C4-2B (cell line): ENCODE results near the gene ZNF423.

ENCODE experiments used
- ZFX ChIP-seq: fragments of 450-650 bp; IDR thresholded peaks from 2 replicates; pipeline ENCODE4 v1.6.1; 2017
- TF ChIP-seq, protein P1 (sequence below): fragments of 450-650 bp; conservative IDR thresholded peaks from 2 replicates; pipeline ENCODE4 v1.5.1; 2017; ENCODE audit warnings: mild to moderate bottlenecking

- TF ChIP-seq, protein P1, sequence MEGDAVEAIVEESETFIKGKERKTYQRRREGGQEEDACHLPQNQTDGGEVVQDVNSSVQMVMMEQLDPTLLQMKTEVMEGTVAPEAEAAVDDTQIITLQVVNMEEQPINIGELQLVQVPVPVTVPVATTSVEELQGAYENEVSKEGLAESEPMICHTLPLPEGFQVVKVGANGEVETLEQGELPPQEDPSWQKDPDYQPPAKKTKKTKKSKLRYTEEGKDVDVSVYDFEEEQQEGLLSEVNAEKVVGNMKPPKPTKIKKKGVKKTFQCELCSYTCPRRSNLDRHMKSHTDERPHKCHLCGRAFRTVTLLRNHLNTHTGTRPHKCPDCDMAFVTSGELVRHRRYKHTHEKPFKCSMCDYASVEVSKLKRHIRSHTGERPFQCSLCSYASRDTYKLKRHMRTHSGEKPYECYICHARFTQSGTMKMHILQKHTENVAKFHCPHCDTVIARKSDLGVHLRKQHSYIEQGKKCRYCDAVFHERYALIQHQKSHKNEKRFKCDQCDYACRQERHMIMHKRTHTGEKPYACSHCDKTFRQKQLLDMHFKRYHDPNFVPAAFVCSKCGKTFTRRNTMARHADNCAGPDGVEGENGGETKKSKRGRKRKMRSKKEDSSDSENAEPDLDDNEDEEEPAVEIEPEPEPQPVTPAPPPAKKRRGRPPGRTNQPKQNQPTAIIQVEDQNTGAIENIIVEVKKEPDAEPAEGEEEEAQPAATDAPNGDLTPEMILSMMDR: no peak
- TF ChIP-seq ZFX: no peak
Observed at GRCh38 chr16:49663081-49664065, 192.5 kb downstream of the ZNF423 start.
